SU-DHL-6 (cell line): ENCODE data around the gene COL24A1.

Experiments
- H2AFZ ChIP-seq: fragments of 200-600 bp; sonication (generic); 2 replicates; pipeline ENCODE4 v1.6.1; 2014; ENCODE audit warnings: low read depth, mild to moderate bottlenecking, moderate library complexity, mixed read lengths, antibody characterized with exemption, low read length; ENCODE audit not compliant: severe bottlenecking
- H3F3A ChIP-seq: fragments of 200-600 bp; shearing (Covaris generic); 2 replicates; pipeline ENCODE4 v1.6.0; 2016; ENCODE audit warnings: antibody characterized with exemption, mild to moderate bottlenecking; ENCODE audit not compliant: insufficient read depth
- H3K27ac ChIP-seq: fragments of 200-600 bp; sonication (generic); 2 replicates; pipeline ENCODE4 v1.5.1; 2016; ENCODE audit warnings: low read depth, mild to moderate bottlenecking, low read length, moderate library complexity, mixed read lengths
- H3K27me3 ChIP-seq: fragments of 200-600 bp; sonication (generic), shearing (Covaris generic); 2 replicates; pipeline ENCODE4 v1.6.0; 2014; ENCODE audit warnings: mild to moderate bottlenecking, low read length
- H3K36me3 ChIP-seq: fragments of 200-600 bp; sonication (generic); 2 replicates; pipeline ENCODE4 v1.6.1; 2014; ENCODE audit warnings: mild to moderate bottlenecking, low read length, mixed read lengths
- H3K4me2 ChIP-seq: fragments of 300-600, 200-600 bp; shearing (Covaris generic), sonication (generic); 2 replicates; pipeline ENCODE4 v1.6.0; 2014; ENCODE audit warnings: low read length, low read depth, mild to moderate bottlenecking; ENCODE audit not compliant: poor library complexity, severe bottlenecking
- H3K4me3 ChIP-seq: fragments of 200-600 bp; sonication (generic); 2 replicates; pipeline ENCODE4 v1.5.1; 2014; ENCODE audit warnings: antibody characterized with exemption, low read length, mild to moderate bottlenecking, mixed read lengths; ENCODE audit not compliant: insufficient read depth, poor library complexity, severe bottlenecking
- H3K79me2 ChIP-seq: fragments of 200-600 bp; sonication (generic); 2 replicates; pipeline ENCODE4 v1.6.1; 2014; ENCODE audit warnings: mild to moderate bottlenecking, low read length, moderate library complexity; ENCODE audit not compliant: insufficient read depth
- H3K9ac ChIP-seq: fragments of 200-600 bp; sonication (generic); 2 replicates; pipeline ENCODE4 v1.7.0; 2014; ENCODE audit warnings: mild to moderate bottlenecking, low read length
- H3K9me2 ChIP-seq: fragments of 200-600 bp; sonication (generic); replicated peaks from 2 replicates; pipeline ENCODE4 v1.6.1; 2014; ENCODE audit warnings: low read length; ENCODE audit not compliant: insufficient read depth
- H3K9me3 ChIP-seq: fragments of 200-600 bp; sonication (generic); 2 replicates; pipeline ENCODE4 v1.6.1; 2014; ENCODE audit warnings: low read length, mixed read lengths; ENCODE audit not compliant: insufficient read depth
- H4K20me1 ChIP-seq: fragments of 200-600 bp; sonication (generic); 2 replicates; pipeline ENCODE4 v1.6.1; 2014; ENCODE audit warnings: low read depth, mild to moderate bottlenecking, antibody characterized with exemption, low read length, moderate library complexity, mixed read lengths
- CTCF ChIP-seq: fragments of 200-600 bp; sonication (generic); IDR thresholded peaks from one replicate; pipeline ENCODE4 v1.5.1; 2017; ENCODE audit warnings: antibody characterized with exemption, mild to moderate bottlenecking, low read length, moderate library complexity; ENCODE audit not compliant: insufficient read depth, poor library complexity, severe bottlenecking
- EZH2phosphoT487 ChIP-seq: fragments of 200-600 bp; sonication (generic), shearing (Covaris generic); conservative IDR thresholded peaks from 2 replicates; pipeline ENCODE4 v1.6.1; 2018; ENCODE audit warnings: mild to moderate bottlenecking, antibody characterized with exemption, low read length, moderate library complexity, mixed read lengths

The COL24A1 gene

DNA sequence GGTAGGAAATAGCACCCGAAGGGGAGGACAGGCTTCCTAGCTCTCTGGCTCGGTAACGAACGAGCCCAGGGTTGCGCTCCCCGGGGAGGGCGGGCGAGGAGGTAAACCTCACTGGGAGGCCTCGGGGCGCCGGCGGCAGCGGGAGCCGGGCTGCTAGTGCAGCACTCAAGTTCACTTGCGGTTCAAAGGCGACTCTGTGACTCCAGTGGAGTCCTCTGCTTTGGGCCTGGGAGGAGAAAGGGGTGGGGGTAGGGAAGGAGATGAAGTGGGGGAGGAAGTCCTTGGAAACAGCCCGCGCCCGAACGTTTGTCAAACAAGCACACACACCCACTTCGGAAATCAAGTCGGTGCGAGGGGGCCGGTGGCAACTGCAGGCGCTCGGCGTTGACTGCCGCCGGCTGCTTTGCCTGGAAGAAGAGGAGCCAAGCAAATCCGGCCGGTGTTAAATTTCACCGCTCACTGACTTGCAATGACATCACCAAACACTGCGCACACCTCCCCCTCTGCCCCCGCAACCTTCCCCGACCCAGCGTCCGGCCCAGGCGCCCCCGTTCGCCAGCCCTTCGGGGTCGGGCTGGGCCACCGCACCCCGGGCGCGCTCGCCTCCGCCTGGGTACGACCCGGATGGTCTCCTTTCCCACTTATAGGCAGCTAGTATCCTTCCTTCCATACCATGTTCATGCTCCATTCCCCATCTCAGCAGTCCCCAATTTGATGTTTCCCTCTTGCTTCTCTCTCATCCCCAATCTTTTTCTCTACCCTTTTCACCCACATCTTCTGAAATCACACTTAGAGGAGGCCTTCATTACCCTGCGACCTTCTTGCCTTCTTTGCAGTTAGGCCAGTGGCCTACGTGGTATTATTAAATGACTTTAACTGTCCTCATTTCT, at the start of gene COL24A1:
Gene COL24A1, minus strand, starts transcription at position 207 of the 890 bp plus-strand sequence. CDS start 376 bp downstream, outside the sequence.
- no peak within 1 kb of the TSS for H3K4me3 ChIP-seq
- H4K20me1 ChIP-seq = no peaks in the 10 kb centered on the region
- no peaks in the 10 kb centered on the region for H3K9me3 ChIP-seq
- H3K4me2 ChIP-seq = no peak within 1 kb of the TSS
- no peak within 1 kb of the TSS for H2AFZ ChIP-seq
- no peak within 1 kb of the TSS for H3K9ac ChIP-seq
- H3K27me3 ChIP-seq = no peaks in the 10 kb centered on the region
- no peaks in the 10 kb centered on the region for H3F3A ChIP-seq
- no peak within 1 kb of the TSS for H3K27ac ChIP-seq
- H3K9me2 ChIP-seq = no peaks in the 10 kb centered on the region
- no peaks in the 10 kb centered on the region for H3K36me3 ChIP-seq
- H3K79me2 ChIP-seq = no peaks in the 10 kb centered on the region
- TF ChIP-seq EZH2phosphoT487 (no peak), CTCF (no peak)

- Histone ChIP-seq H4K20me1 (no peaks in the 10 kb centered on the region), H3F3A (no peaks in the 10 kb centered on the region), H2AFZ (no peak overlapping the region), H3K9ac (no peak overlapping the region), H3K4me3 (no peak overlapping the region), H3K27ac (no peak overlapping the region), H3K79me2 (no peaks in the 10 kb centered on the region), H3K36me3 (no peaks in the 10 kb centered on the region), H3K9me3 (no peaks in the 10 kb centered on the region), H3K9me2 (no peaks in the 10 kb centered on the region), H3K27me3 (no peaks in the 10 kb centered on the region), H3K4me2 (no peak overlapping the region)
- no peak for TF ChIP-seq CTCF
Measured at GRCh38 chr1:86205741-86206140, 49.2 kb upstream of the COL24A1 start.

DNA sequence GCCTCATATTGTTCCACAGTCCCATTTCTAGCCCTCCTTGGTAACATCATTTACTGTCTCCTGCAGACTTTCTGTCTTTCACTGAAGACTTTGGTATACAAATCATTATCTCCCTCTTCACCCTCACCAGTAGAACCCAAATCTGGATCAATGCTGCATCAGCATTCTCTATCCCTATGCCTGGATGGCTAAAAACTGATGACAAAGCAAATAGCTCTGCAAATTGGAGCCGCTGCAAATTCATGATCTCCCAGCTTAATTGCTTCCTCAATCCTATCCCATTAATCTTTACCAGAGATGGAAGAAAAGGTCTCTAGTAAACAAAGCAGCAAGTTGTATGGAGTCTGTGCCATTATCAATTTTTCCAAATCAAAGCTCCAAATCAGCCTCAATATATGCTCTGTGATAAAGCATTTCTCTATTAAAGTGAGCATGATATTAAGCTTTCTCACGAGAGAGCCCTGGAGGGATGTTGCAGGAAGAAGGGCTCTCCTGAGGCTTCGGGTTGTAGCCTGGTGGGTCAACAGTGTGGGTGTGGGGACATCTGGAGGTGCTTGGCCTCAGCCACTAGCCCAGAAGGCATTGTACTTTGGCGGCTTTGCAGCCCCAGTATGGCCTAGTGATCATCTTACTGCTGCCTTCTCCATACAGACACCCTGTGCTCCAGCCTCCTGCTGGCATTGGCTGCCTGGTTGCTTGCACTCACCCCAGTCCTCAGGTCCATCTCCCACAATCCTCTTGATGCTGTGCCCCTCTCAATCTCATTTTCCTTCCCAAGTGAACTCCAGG, 46.2 kb upstream of the COL24A1 start:
- H3K9me2 ChIP-seq = no peaks in the 10 kb centered on the region
- no peaks in the 10 kb centered on the region for H3K79me2 ChIP-seq
- H4K20me1 ChIP-seq = no peaks in the 10 kb centered on the region
- H3K4me2 ChIP-seq = no peak overlapping the region
- no peak overlapping the region for H2AFZ ChIP-seq
- no peaks in the 10 kb centered on the region for H3K27me3 ChIP-seq
- no peak for TF ChIP-seq EZH2phosphoT487
- TF ChIP-seq CTCF = no peak
- no peak overlapping the region for H3K4me3 ChIP-seq
- H3F3A ChIP-seq = no peaks in the 10 kb centered on the region
- H3K27ac ChIP-seq = no peak overlapping the region
- H3K9ac ChIP-seq = no peak overlapping the region
- H3K36me3 ChIP-seq = no peaks in the 10 kb centered on the region
- no peaks in the 10 kb centered on the region for H3K9me3 ChIP-seq
